Caki2 (cell line): ENCODE results near the gene TMLHE. TPM values are rescaled to one million over a fixed set of nuclear protein-coding genes. Genes with fewer than 3 reads are reported as not detected.
"Not testable (repeated sequence)": the region's sequence is repeated elsewhere in the genome, so short reads cannot be mapped to it uniquely, and the experiment has no call there.

Source experiments
- DNase-seq: peaks from one replicate; pipeline ENCODE4 v3.0.0-alpha.2; 2015; ENCODE audit warnings: low read depth
- in situ Hi-C: cut with HindIII; loops from 2 replicates; pipeline ENCODE4 v1.10.0; 2016; ENCODE audit warnings: low sequenced_read_pairs, low pct_unique_long_range_greater_than_20kb, mixed read lengths
- total RNA-seq: library from RNA; depleted of rRNA; stranded (reverse); fragments of >200 nt; shearing (Covaris generic); gene quantifications from 2 replicates; pipeline ENCODE4 v1.2.3, GENCODE V29; 2014; ENCODE audit warnings: low replicate concordance; rRNA removed

Gene TMLHE
- total RNA-seq, 1 experiment from 2014 or later, result 9.8 TPM

DNA sequence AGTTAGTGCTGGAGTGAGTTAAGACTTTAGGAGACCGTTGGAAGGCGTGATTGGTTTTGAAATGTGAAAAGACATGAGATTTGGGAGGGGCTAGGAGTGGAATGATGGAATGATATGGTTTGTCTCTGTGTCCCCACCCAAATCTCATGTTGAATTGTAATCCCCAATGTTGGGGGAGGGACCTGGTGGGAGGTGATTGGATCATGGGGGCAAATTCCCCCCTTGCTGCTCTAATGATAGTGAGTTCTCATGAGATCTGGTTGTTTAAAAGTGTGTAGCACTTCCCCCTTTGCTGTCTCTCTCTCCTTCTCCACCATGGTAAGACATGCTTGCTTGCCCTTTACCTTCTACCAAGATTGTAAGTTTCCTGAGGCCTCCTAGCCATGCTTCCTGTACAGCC, 85.7 kb downstream of the TMLHE start:
- in situ Hi-C loops, DNase-seq: not testable (repeated sequence)

- DNase-seq, result no peak
Measured at GRCh38 chrX:155514225-155514624, 98.5 kb downstream of the TMLHE start.

GRCh38 chrX:155505296-155505695, 107.5 kb downstream of the TMLHE start:
- no peak for DNase-seq

More at GRCh38 chrX:155514225-155514624, 98.5 kb downstream of the TMLHE start:
- in situ Hi-C loops, result no loop called here

DNA sequence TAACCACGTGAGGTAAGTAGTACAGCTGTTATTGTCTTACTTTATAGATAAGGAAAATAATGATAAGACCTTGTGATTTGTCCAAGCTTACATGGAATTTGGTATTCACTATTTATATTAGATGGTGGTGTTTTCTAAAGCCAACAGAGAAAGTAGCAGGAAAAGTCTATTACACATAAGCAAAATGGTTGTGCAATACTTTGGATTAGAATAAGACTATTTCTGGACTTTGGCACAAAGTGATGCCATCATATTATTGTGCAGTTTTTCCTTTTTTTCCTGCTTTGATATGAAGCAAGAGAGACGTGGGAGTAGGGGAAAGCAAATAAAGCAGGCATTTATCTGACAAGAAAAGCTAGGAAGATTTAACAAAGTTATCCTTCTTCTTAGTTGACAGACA, 117.6 kb downstream of the TMLHE start:
- DNase-seq, in situ Hi-C loops: not testable (repeated sequence)

More at GRCh38 chrX:155505296-155505695, 107.5 kb downstream of the TMLHE start:
- in situ Hi-C loops, result no loop called here

GRCh38 chrX:155491421-155491820, 121.3 kb downstream of the TMLHE start:
- in situ Hi-C loops, DNase-seq: not testable (repeated sequence)

- DNase-seq, in situ Hi-C loops: not testable (repeated sequence)
Measured at GRCh38 chrX:155477136-155477535, 135.6 kb downstream of the TMLHE start.

DNA sequence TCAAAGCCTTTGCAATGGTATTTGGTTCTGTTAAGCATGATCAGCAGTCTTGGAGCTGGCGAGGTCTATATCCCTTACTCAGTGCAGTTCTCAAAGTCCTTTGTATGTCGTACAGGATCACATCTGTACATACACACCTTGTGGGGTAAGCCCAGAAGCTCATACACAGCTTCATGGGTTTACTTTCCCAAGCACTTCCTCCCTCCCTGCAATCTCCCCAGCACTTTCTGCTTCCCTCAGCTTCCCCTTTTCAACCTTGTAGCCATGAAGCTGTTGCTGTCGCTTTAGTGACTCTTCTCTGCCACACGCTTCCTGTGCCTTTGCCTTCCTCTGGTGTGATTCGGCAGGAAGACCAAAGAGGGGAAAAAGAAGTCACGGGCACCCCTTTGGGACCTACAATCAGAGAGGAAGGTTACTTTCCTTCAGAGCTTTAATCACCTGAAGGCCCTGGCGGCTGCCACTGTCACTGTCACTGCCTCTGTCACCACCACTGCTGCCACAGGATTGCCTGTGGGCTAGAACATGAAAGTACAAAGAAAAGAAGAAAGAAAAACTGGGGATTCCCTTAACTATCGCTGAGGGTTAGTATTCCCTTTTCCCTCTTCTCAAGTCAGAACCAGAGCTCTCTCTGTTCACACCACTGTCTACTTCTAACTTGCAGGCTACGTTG, 146.3 kb downstream of the TMLHE start:
- DNase-seq, in situ Hi-C loops: not testable (repeated sequence)

- in situ Hi-C loops, DNase-seq: not testable (repeated sequence)
Measured at GRCh38 chrX:155460501-155460900, 152.3 kb downstream of the TMLHE start.

GRCh38 chrX:155458471-155458870, 154.3 kb downstream of the TMLHE start, which contains the start of gene F8A3:
Gene F8A3 (minus strand): TSS chrX:155458620. CDS start chrX:155458600, 20 bp downstream.
- in situ Hi-C loops, DNase-seq: not testable (repeated sequence)

GRCh38 chrX:155457761-155458447, 154.8 kb downstream of the TMLHE start:
- in situ Hi-C loops, DNase-seq: not testable (repeated sequence)

GRCh38 chrX:155441097-155441496, 171.7 kb downstream of the TMLHE start:
- no peak for DNase-seq
- in situ Hi-C loops, result no loop called here

Other genes with a start within 250 kb of the TMLHE start
- not detected in 2 replicates for gene F8A2, start 230.9 kb downstream of the TMLHE start, total RNA-seq
- gene F8A3, start 154.3 kb downstream of the TMLHE start, total RNA-seq, result 0.74 and 5.3 TPM in 2 replicates
- gene SPRY3, start 366 bp downstream of the TMLHE start, total RNA-seq, result not detected in 2 replicates